ENCODE results near the gene PSG4. TPM values are rescaled to one million over a fixed set of nuclear protein-coding genes. Genes with fewer than 3 reads are reported as not detected.
"Not testable (repeated sequence)": the region's sequence is repeated elsewhere in the genome, so short reads cannot be mapped to it uniquely, and the experiment has no call there.

The PSG4 gene
- polyA plus RNA-seq (ENCODE audit: insufficient read length in 4 of 4): under 1 TPM in 1 of 4 donors, not detected in 3; 0.27 TPM

- not testable (repeated sequence) for DNase-seq (ENCODE audit: low read depth in 4 of 4, low spot score in 3 of 4)
Measured at GRCh38 chr19:43205471-43206105, at the start of gene PSG4. Gene PSG4 (minus strand): TSS chr19:43205638. CDS start chr19:43205536, 102 bp downstream.

DNA sequence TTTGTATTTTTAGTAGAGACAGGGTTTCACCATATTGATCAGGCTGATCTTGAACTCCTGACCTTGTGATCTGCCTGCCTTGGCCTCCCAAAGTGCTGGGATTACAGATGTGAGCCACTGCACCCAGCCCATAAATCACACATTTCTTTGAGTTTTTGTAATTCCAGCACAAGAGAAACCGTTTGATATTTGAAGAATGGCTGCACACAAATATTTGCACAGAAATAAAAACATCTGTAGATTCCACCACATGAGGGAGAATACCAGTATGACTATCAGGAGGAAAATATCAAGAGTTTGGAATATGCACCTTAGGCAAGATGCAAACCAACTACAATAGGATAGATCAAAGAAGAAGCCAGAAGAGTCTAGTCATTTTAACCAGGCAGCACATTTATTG is 46.0 kb upstream of the PSG4 start:
- DNase-seq (ENCODE audit: low read depth in 4 of 4, low spot score in 3 of 4): not testable (repeated sequence)

GRCh38 chr19:43250296-43250695 is 44.9 kb upstream of the PSG4 start:
- not testable (repeated sequence) for DNase-seq (ENCODE audit: low read depth in 4 of 4, low spot score in 3 of 4)

GRCh38 chr19:43248635-43249002 is 43.2 kb upstream of the PSG4 start:
- not testable (repeated sequence) for DNase-seq (ENCODE audit: low read depth in 4 of 4, low spot score in 3 of 4)

DNA sequence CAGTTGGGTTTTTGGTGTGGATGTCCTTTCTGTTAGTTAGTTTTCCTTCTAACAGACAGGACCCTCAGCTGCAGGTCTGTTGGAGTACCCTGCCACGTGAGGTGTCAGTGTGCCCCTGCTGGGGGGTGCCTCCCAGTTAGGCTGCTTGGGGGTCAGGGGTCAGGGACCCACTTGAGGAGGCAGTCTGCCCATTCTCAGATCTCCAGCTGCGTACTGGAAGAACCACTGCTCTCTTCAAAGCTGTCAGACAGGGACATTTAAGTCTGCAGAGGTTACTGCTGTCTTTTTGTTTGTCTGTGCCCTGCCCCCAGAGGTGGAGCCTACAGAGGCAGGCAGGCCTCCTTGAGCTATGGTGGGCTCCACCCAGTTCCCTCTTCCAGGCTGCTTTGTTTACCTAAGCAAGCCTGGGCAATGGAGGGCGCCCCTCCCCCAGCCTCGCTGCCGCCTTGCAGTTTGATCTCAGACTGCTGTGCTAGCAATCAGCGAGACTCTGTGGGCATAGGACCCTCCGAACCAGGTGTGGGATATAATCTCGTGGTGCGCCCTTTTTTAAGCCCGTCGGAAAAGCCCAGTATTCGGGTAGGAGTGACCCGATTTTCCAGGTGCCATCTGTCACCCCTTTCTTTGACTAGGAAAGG is 41.9 kb upstream of the PSG4 start:
- not testable (repeated sequence) for DNase-seq (ENCODE audit: low read depth in 4 of 4, low spot score in 3 of 4)

- not testable (repeated sequence) for DNase-seq (ENCODE audit: low read depth in 4 of 4, low spot score in 3 of 4)
Measured at GRCh38 chr19:43245848-43246247, 40.4 kb upstream of the PSG4 start.

- not testable (repeated sequence) for DNase-seq (ENCODE audit: low read depth in 4 of 4, low spot score in 3 of 4)
Measured at GRCh38 chr19:43242211-43242610, 36.8 kb upstream of the PSG4 start.

DNA sequence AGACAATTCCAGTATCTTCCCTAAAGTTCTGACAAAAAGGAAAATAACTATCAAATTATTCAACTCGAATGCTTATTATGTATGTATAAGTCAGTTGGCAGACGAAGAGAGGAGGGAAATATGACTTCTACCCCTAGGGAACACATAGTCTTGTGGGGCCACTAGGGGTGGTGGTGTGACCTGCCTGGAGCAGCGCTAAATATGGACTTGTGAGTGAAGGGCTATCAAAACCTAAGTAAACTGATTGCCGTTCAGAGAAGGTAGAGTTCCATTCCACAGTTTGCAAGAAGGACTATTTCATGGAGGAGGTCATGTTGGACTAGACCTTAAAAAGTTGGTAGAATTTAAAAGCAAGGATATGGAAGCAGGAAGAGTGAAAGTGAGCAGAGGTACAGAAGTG is 32.8 kb upstream of the PSG4 start:
- not testable (repeated sequence) for DNase-seq (ENCODE audit: low read depth in 4 of 4, low spot score in 3 of 4)

DNA sequence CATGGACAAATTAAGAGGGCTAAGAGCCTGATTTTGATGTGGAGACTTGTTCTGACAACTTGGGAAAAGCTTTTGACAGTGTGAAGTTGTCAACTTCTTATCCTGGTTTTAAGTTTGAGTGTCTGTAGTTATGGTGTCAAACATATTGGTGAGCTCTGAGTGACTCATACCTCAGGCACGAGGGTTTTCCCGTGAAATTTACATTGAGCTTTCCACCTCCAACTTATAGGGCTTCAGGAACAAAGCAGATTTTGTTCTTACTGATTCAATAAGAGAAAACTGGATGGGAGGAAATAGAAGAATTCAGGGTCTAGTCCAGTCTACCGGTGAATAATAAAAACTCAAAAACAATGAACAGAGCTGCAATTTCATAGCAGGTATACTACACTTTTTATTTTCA is 30.2 kb upstream of the PSG4 start:
- not testable (repeated sequence) for DNase-seq (ENCODE audit: low read depth in 4 of 4, low spot score in 3 of 4)

DNA sequence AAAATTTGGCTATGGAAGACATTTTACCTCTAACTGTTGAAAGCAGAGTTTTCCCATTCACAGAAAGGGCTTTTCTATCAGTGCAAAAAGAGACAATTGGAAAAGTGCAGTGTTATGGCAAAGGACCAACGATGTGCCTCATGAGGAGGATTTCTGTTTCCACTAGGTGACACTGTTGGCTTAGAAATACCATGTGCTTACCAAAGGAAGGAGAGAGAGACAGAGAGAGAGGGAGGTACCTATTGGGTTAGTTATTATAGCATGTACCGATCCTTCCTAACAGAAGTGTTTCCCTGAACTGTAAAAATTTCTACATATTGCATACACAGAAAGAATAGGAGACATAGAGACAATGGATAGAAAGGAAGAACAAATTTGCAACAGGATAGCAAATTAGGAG is 23.9 kb upstream of the PSG4 start:
- no peak for DNase-seq (ENCODE audit: low read depth in 4 of 4, low spot score in 3 of 4)

DNA sequence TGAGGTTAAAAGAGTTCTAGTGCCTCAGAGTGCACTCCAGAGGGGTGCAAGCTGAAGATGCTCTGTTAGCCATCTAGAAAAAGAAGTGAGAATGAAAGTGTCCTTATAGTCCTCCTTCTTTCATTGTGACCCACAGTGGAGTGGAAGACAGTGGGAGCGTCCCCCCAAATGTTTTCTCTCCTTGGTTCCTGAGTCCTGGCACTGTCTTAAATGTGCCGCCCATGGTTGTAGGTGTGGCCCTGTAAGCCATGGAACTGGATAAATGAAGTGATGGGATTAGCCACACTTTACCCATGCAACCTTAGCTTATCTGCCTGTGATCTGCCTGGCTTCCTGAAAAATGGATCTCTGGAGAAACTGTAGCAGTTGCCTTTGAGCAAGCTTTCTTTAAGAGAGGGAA is 23.3 kb upstream of the PSG4 start:
- peak in 1 of 4 donors; percentile 0 for DNase-seq (ENCODE audit: low read depth in 4 of 4, low spot score in 3 of 4)

DNA sequence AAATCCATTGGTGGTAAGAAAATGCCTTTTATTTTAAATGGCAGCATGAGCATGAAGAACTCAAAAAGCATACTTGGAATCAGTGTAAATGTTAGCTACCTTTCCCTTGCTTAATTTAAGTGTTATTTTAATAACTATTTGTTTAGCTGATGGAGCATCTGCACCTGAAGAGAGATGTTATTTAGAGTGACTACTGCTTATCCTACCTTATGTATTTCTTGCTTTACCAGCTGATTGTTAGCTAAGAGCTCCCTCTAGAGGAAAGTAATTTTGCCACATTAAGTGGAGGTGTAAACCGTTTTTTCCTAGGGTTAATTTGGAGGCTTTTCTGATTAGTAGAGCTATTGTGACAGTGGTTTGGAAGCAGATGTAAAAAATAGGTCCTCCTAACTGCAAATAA is 21.5 kb upstream of the PSG4 start:
- not testable (repeated sequence) for DNase-seq (ENCODE audit: low read depth in 4 of 4, low spot score in 3 of 4)

- DNase-seq (ENCODE audit: low read depth in 4 of 4, low spot score in 3 of 4): no peak
Measured at GRCh38 chr19:43224855-43225253, 19.4 kb upstream of the PSG4 start.

DNA sequence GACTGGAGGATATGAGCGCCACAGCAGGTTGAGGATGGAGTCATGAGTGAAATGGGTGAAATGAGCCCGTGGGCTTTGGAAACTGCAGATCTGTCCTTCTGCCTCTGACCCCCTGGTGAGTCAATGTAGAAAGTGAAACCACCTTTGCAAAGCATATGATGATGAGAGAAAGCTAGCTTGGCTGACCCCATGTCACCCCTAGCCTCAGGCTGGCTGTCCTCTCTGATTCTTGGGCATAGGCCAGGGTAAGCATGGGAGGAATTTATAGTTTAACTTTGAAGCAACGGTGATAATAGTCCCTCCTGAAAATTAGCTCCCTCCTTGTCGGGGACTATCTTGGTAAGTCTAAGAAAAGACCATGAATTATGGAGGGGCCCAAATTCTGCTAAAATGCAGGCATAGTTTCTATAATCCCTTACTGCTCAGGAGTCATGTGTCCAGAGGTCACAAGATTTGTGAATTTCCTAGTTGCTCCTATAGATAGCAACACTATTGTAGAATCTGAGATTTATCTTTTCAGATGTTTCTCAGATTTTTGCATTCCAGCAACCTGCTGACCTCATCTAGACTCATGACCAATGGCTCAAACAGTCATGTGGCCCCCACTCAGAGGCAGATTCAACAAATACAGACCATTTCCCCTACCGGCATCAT is 18.9 kb upstream of the PSG4 start:
- DNase-seq (ENCODE audit: low read depth in 4 of 4, low spot score in 3 of 4): not testable (repeated sequence)

- not testable (repeated sequence) for DNase-seq (ENCODE audit: low read depth in 4 of 4, low spot score in 3 of 4)
Measured at GRCh38 chr19:43221891-43222290, 16.5 kb upstream of the PSG4 start.

- DNase-seq (ENCODE audit: low read depth in 4 of 4, low spot score in 3 of 4): not testable (repeated sequence)
Measured at GRCh38 chr19:43219136-43219535, 13.7 kb upstream of the PSG4 start.

GRCh38 chr19:43215881-43216280 is 10.4 kb upstream of the PSG4 start:
- not testable (repeated sequence) for DNase-seq (ENCODE audit: low read depth in 4 of 4, low spot score in 3 of 4)

- no peak for DNase-seq (ENCODE audit: low read depth in 4 of 4, low spot score in 3 of 4)
Measured at GRCh38 chr19:43207991-43208390, 2.6 kb upstream of the PSG4 start.

GRCh38 chr19:43207174-43207573 is 1.7 kb upstream of the PSG4 start:
- not testable (repeated sequence) for DNase-seq (ENCODE audit: low read depth in 4 of 4, low spot score in 3 of 4)

- not testable (repeated sequence) for DNase-seq (ENCODE audit: low read depth in 4 of 4, low spot score in 3 of 4)
Measured at GRCh38 chr19:43203611-43204010, 1.8 kb downstream of the PSG4 start.

- DNase-seq (ENCODE audit: low read depth in 4 of 4, low spot score in 3 of 4): not testable (repeated sequence)
Measured at GRCh38 chr19:43201891-43202290, 3.5 kb downstream of the PSG4 start.

- not testable (repeated sequence) for DNase-seq (ENCODE audit: low read depth in 4 of 4, low spot score in 3 of 4)
Measured at GRCh38 chr19:43201337-43201801, 4.1 kb downstream of the PSG4 start.

Data from left renal pelvis (tissue), 4 donors.